ENCODE data around the gene SMC3. TPM values are rescaled to one million over a fixed set of nuclear protein-coding genes. Genes with fewer than 3 reads are reported as not detected.

The SMC3 gene
- total and polyA plus RNA-seq, 12 donors = 11.1 to 23.5 (median 20.0) TPM

- Histone ChIP-seq H3K4me3 (no peak overlapping the region), H3K27me3 (peaks cover 0 to 15% (median 0%) of the 10 kb centered on the region in 7 donors), H3K9me3 (no peaks in the 10 kb centered on the region), H3K36me3 (no peaks in the 10 kb centered on the region), H3K4me1 (peaks cover 0 to 14% (median 0%) of the 10 kb centered on the region in 9 donors), H3K27ac (peak overlapping the region in 8 of 10 donors; percentile 3 to 56 (median 14))
- DNase-seq (peak in 1 of 2 donors; percentile 11), ATAC-seq (peak; percentile 27 to 92 (median 76))
- intact Hi-C loops (cut with DNase I) = loop anchor here in 8 of 10 donors (2.0 to 10.0 kb wide), 10 partner anchors 44 to 401 kb away; partner anchors contain the start of gene DUSP5 (in 1 of the 8)
- WGBS, 2 donors = 54 to 64% methylated on average over 6 of the region's 6 CpGs
- peak in 2 of 9 donors; percentile 11 to 17 for TF ChIP-seq CTCF (IDR thresholded peaks at IDR 0.05)
Measured at GRCh38 chr10:110546077-110546476, 21.4 kb upstream of the SMC3 start.

- DNase-seq (no peak), ATAC-seq (peak in 1 of 8 donors; percentile 43)
- no peaks in the 10 kb centered on the region for H3K36me3 ChIP-seq
- H3K27ac ChIP-seq = peak overlapping the region in 7 of 10 donors; percentile 3 to 54 (median 10)
- no peaks in the 10 kb centered on the region for H3K9me3 ChIP-seq
- peaks cover 0 to 15% (median 0%) of the 10 kb centered on the region in 7 donors for H3K27me3 ChIP-seq
- intact Hi-C loops (cut with DNase I) = loop anchor here in 8 of 10 donors (1.0 to 10.0 kb wide), 13 partner anchors 44 to 402 kb away; partner anchors contain the start of gene DUSP5 (in 1 of the 8)
- WGBS, 2 donors = 65 to 68% methylated on average over 7 of the region's 7 CpGs
- no peak for TF ChIP-seq CTCF (IDR thresholded peaks at IDR 0.05)
- peaks cover 0 to 14% (median 0%) of the 10 kb centered on the region in 9 donors for H3K4me1 ChIP-seq
- H3K4me3 ChIP-seq = no peak overlapping the region
Measured at GRCh38 chr10:110546499-110547110, 20.9 kb upstream of the SMC3 start.

GRCh38 chr10:110547139-110547761 lies 20.2 kb upstream of the SMC3 start:
- DNase-seq = peak in 1 of 2 donors; percentile 12
- intact Hi-C loops (cut with DNase I) = loop anchor here in 8 of 10 donors (1.0 to 10.0 kb wide), 13 partner anchors 45 to 402 kb away; partner anchors contain the start of gene DUSP5 (in 1 of the 8)
- peaks cover 0 to 14% (median 0%) of the 10 kb centered on the region in 9 donors for H3K4me1 ChIP-seq
- no peak overlapping the region for H3K4me3 ChIP-seq
- TF ChIP-seq CTCF (IDR thresholded peaks at IDR 0.05) = peak; percentile 72 to 88 (median 81)
- H3K36me3 ChIP-seq = no peaks in the 10 kb centered on the region
- H3K9me3 ChIP-seq = no peaks in the 10 kb centered on the region
- 11 to 16% methylated on average over 8 of the region's 8 CpGs for WGBS, 2 donors
- H3K27me3 ChIP-seq = peaks cover 0 to 15% (median 0%) of the 10 kb centered on the region in 7 donors
- no peak overlapping the region for H3K27ac ChIP-seq
- peak in 6 of 8 donors; percentile 66 to 80 (median 76) for ATAC-seq

GRCh38 chr10:110548002-110548401 lies 19.5 kb upstream of the SMC3 start:
- Histone ChIP-seq H3K36me3 (no peaks in the 10 kb centered on the region), H3K4me1 (peaks cover 0 to 14% (median 0%) of the 10 kb centered on the region in 9 donors), H3K9me3 (no peaks in the 10 kb centered on the region), H3K27me3 (peaks cover 0 to 19% (median 0%) of the 10 kb centered on the region in 7 donors), H3K4me3 (no peak overlapping the region), H3K27ac (no peak overlapping the region)
- no peak for DNase-seq
- TF ChIP-seq CTCF (IDR thresholded peaks at IDR 0.05) = no peak
- 64 to 66% methylated on average over 5 of the region's 5 CpGs for WGBS, 2 donors
- intact Hi-C loops (cut with DNase I) = loop anchor here in 7 of 10 donors (5.0 to 10.0 kb wide), 7 partner anchors 46 to 403 kb away; partner anchors contain the start of gene DUSP5 (in 1 of the 7)
- no peak for ATAC-seq

Measured in heart right ventricle (tissue), 16 donors.